SKM-1 (cell line): ENCODE measurements around the gene CIZ1.
"Not testable (repeated sequence)": the region's sequence is repeated elsewhere in the genome, so short reads cannot be mapped to it uniquely, and the experiment has no call there.

Experiments used
- DNase-seq: peaks from one replicate; lab custom pipeline; 2025; ENCODE audit not compliant: unreplicated experiment; lab: John Stamatoyannopoulos, UW

Gene CIZ1, protein sequence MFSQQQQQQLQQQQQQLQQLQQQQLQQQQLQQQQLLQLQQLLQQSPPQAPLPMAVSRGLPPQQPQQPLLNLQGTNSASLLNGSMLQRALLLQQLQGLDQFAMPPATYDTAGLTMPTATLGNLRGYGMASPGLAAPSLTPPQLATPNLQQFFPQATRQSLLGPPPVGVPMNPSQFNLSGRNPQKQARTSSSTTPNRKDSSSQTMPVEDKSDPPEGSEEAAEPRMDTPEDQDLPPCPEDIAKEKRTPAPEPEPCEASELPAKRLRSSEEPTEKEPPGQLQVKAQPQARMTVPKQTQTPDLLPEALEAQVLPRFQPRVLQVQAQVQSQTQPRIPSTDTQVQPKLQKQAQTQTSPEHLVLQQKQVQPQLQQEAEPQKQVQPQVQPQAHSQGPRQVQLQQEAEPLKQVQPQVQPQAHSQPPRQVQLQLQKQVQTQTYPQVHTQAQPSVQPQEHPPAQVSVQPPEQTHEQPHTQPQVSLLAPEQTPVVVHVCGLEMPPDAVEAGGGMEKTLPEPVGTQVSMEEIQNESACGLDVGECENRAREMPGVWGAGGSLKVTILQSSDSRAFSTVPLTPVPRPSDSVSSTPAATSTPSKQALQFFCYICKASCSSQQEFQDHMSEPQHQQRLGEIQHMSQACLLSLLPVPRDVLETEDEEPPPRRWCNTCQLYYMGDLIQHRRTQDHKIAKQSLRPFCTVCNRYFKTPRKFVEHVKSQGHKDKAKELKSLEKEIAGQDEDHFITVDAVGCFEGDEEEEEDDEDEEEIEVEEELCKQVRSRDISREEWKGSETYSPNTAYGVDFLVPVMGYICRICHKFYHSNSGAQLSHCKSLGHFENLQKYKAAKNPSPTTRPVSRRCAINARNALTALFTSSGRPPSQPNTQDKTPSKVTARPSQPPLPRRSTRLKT

GRCh38 chr9:128191406-128192046 lies at the start of gene CIZ1:
CIZ1 (minus strand) TSS chr9:128191572; CDS start chr9:128190857, 715 bp downstream.
- peak; percentile 60 for DNase-seq

DNA sequence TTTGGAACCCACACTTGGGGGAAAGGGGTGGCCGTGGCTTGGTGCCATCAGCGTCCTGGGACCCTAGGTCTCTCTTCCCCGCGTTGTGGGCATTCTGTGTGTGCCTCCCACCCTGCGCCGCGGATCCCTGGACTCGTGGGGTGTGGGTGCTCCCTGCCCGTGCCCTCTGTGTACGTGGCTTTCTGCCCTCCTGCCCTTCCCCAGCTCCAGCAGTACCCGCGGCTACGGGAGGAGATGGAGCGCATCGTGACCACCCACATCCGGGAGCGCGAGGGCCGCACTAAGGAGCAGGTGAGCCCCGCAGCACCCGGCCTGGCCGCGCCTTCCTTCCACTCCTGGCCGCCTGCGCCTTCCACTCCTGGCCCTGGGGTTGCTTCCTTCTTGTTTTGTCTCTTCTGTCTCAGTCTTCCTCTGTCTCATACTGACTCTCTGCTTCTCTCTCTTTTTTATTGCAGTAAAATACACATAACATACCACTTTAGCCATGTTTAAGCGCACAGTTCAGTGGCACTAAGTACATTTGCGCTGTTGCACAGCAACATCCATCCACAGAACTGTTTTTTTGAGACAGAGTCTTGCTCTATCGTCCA lies 42.5 kb upstream of the CIZ1 start:
- no peak for DNase-seq

DNA sequence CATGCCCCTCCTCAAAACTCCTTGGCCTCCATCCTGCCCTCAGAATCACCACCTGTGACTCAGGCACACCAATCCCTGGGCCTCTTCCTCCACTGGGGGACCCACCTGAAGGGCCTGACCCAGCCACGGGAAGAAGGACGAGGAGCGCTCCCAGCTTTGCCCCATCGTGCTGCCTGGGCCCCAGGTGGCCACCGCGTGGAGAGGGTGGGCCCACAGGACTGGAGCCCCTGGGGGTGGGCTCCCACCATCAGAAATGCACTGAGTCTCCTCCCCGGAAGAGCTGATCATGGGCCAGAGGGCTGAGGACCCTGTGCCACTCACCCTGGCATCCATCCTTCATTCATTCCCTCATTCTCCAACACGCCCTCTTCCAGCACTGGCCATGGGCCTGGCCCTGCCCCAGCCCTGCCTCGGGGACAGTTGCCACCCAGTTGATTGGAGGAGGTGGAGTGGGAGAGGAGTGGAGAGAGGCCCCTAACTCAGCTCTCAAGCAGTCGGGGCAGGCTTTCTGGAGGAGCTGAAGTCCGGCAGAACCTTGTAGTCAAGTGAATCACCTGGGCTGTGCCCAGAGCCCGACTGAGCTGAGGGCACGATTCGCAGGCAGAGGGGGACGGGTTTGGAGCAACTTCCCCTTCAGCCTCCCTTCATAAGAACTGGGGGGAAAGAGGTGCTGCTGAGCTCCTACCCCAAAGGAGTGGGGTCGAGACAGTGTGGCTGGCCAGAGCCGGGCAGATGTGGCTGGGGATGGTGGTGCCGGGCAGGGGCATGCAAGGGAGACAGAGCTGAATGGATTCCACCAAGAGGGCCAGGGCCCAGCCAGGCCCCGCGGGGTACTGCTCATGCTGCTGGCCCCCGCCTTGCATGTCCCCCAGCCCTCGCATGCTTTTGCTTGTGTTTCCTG lies 41.4 kb upstream of the CIZ1 start:
- no peak for DNase-seq

- DNase-seq = no peak
Measured at GRCh38 chr9:128231638-128232527, 40.5 kb upstream of the CIZ1 start.

- DNase-seq = not testable (repeated sequence)
Measured at GRCh38 chr9:128230897-128231296, 39.5 kb upstream of the CIZ1 start.

DNA sequence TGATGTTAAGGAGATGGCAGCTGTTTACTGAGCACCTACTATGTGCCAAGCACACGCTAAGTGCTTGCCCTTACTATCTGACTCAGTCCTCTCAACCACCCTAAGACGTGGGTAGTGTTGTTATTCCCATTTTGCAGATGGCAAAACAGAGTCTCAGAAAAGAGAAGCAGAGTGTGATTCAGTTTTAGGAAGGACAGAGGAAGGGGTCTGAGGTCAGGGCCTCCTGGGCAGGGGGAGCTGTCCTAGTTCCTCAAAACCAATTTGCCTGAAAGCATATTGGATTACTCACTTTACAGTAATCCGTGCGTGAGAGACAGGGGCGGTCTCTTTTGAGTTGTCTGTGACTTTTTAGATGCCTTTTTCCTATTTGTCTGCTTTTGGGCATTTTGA lies 35.0 kb upstream of the CIZ1 start:
- no peak for DNase-seq

DNA sequence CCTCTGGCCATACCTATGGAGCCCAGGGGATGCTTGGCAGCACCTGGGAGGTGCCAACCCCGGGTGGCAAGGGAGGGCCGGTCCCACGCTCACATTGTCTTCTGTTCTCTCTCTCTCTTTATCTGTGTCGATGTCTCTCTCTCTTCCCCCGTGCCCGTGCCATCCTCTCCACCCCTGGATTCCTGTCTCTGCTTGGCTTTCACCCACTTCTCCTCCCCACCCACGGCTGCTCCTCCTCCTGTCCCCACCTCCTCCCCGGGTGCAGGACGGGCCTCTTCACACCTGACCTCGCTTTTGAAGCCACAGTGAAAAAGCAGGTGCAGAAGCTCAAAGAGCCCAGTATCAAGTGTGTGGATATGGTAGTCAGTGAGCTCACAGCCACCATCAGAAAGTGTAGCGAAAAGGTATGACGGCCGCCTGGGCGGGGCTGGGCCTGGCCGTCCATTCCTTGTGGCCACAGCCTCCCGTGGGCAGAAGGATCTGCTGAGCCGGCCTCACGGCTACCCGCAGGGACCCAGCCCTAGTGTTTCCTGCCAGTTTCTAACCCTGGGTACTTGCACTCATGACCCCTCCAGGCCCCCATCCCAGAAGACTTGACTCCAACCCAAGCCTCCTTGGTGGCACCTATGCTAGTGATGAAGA lies 34.5 kb upstream of the CIZ1 start:
- no peak for DNase-seq

DNA sequence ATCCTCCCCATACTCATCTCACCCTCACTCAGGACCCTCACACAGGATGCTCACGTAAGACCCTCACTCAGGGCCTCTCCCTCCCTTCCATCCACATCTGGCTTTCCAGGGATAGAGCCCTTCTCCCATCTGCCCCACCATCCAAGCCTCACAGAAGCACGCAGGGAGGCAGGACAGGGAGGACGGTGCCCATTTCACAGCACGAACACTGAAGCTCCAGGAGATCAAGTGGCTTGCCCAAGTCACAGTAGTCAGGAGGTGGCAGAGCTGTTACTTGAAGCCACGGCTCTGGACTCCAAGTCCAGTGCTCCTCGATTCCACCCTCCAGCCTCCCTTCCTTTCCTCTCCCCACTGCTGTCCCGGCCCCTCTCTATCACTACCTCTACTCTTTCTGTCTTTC lies 33.5 kb upstream of the CIZ1 start:
- no peak for DNase-seq

GRCh38 chr9:128222880-128223670 lies 31.7 kb upstream of the CIZ1 start:
- no peak for DNase-seq

- DNase-seq = no peak
Measured at GRCh38 chr9:128222026-128222425, 30.7 kb upstream of the CIZ1 start.

DNA sequence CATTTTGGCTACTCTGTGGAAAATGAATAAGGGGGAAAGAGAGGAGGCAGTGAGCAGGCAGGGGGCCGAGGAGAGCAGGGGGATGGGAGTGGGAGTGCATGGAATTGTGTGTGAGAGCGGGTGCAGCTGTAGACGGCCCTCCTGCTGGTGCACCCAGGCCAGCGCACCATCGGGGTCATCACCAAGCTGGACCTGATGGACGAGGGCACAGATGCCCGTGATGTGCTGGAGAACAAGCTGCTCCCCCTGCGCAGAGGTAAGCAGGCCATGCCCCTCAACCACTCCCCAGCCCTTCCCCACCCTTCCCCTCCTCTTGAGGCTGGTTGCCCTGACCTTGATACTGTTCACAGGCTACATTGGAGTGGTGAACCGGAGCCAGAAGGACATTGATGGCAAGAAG lies 28.5 kb upstream of the CIZ1 start:
- DNase-seq = no peak

- DNase-seq = no peak
Measured at GRCh38 chr9:128218518-128219389, 27.4 kb upstream of the CIZ1 start.

DNA sequence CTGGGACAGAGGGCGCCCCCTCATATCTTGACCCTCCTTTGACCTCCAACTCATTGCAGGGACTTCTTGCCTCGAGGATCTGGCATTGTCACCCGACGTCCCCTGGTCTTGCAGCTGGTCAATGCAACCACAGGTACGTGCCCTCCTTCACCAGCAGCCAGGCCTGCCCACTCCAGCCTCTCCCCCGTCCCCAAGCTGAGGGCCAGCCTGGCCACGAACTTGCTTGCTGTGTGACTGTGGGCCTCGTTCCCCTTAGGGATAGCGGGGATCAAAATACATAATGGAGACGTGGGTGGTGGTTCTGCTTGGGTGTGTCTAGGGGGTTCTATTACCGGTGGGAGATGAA lies 26.8 kb upstream of the CIZ1 start:
- DNase-seq = no peak

- no peak for DNase-seq
Measured at GRCh38 chr9:128216781-128217553, 25.6 kb upstream of the CIZ1 start.

DNA sequence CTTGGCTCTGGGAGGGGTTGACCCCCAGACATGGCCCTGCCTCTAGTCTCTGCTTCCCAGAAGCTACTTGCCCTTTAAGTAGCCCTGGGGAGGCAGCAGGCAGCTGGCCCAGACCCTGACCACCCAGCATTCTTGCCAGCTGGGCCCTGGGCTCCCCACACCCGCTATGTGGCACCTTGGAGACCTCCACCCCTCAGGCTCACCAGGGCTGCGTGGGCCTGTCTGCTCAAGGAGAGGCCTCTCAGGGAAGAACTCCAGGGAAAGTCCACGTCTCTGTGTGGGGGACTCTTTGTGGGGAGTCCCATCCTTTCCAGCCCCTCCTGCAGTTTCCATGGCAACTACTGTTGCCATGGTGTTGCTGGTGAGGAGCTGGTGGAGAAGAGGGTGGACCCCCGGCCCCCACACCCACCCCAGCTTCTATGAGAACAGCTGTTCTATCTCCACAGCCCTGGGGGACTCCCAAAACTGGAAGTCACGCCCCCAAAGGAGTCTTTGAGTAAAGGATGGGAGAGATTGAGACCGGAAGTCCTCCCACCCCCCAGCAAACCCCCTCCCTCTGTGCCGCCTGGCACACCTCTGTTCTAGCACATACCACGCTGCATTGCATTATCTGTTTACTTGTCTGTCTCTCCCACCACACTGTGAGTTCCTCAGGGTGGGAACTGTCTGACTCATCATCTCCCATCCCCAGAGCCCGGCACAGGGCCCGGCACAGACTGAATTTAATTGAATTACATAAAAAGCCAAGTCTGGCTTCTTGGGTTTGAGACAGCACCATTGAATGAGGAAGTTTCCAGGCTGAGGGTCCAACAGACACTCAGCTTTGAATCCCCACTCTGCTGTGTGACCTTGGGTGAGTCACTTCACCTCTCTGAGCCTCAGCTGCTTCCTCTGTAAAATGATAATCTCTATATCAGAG lies 24.4 kb upstream of the CIZ1 start:
- no peak for DNase-seq
